Endothelial cell of umbilical vein (primary cell): ENCODE measurements around the gene CCDC47. TPM values are rescaled to one million over a fixed set of nuclear protein-coding genes. Genes with fewer than 3 reads are reported as not detected.
"Not testable (repeated sequence)": the region's sequence is repeated elsewhere in the genome, so short reads cannot be mapped to it uniquely, and the experiment has no call there.

ENCODE experiments used
- BruUV-seq: library from RNA; stranded (reverse); fragments of 400-500 nt; replicated peaks from 2 replicates; lab custom pipeline; 2021; lab: Mats Ljungman, UMichigan
- CTCF ChIA-PET: fragments of 300-600, 350-600 bp; sonication (Branson Sonifier 250); formaldehyde crosslinking; loops from one replicate; lab custom pipeline; 2021; ENCODE audit warnings: antibody characterized with exemption, inconsistent platforms; lab: Charles Lee
- POLR2A ChIA-PET: fragments of 300-600, 350-600 bp; sonication (Branson Sonifier 250); formaldehyde crosslinking; loops from one replicate; lab custom pipeline; 2021; ENCODE audit warnings: antibody characterized with exemption, inconsistent platforms; lab: Charles Lee
- DNase-seq: peaks from one replicate; pipeline ENCODE4 v3.0.0-alpha.2; 2011; ENCODE audit warnings: low read depth, low spot score
- FAIRE-seq: peaks from 2 replicates; lab custom pipeline; 2011; peaks lifted over from hg19 to GRCh38; lab: Jason Lieb, UNC
- H2AFZ ChIP-seq: 2 replicates; pipeline ENCODE4 v1.6.0; 2012; ENCODE audit warnings: low read depth, low read length, control low read depth, inconsistent platforms
- H3K27ac ChIP-seq: 2 replicates; pipeline ENCODE4 v1.5.1; 2011; ENCODE audit warnings: low read depth, mild to moderate bottlenecking, control low read depth, low read length, moderate library complexity; ENCODE audit not compliant: insufficient read depth
- H3K27me3 ChIP-seq, 2 experiments: 2 replicates each; pipeline versions ENCODE4 v1.6.0 to v1.6.1; 2011; ENCODE audit warnings: low read length in 2 of 2, mixed read lengths in 1 of 2; ENCODE audit not compliant: control insufficient read depth in 2 of 2, insufficient read depth in 2 of 2
- H3K36me3 ChIP-seq, 2 experiments: 2 replicates in 1 of 2; 3 replicates in 1 of 2; pipeline ENCODE4 v1.5.1; 2011; ENCODE audit warnings: low read length in 2 of 2, mild to moderate bottlenecking in 1 of 2, moderate library complexity in 1 of 2; ENCODE audit not compliant: control insufficient read depth in 2 of 2, insufficient read depth in 2 of 2; ENCODE audit errors: extremely low read depth in 1 of 2
- H3K4me1 ChIP-seq: 3 replicates; pipeline ENCODE4 v1.5.1; 2011; ENCODE audit warnings: mild to moderate bottlenecking, low read length; ENCODE audit not compliant: control insufficient read depth, insufficient read depth; ENCODE audit errors: extremely low read depth
- H3K4me2 ChIP-seq: 2 replicates; pipeline ENCODE4 v1.6.1; 2011; ENCODE audit warnings: low read length, control low read depth, mixed read lengths; ENCODE audit not compliant: insufficient read depth
- H3K4me3 ChIP-seq, 3 experiments: fragments of 200-600 bp in 1 of 3; sonication (generic), shearing (Covaris generic) in 1 of 3; replicated peaks in 1 of 3; 2 replicates each; pipeline ENCODE4 v1.5.1; 2011 to 2016; ENCODE audit warnings: control low read depth in 3 of 3, low read length in 3 of 3, mild to moderate bottlenecking in 2 of 3, inconsistent platforms in 1 of 3, low read depth in 1 of 3, moderate library complexity in 1 of 3; ENCODE audit not compliant: insufficient read depth in 1 of 3
- H3K79me2 ChIP-seq: 2 replicates; pipeline ENCODE4 v1.6.0; 2012; ENCODE audit warnings: low read length, inconsistent platforms; ENCODE audit not compliant: control insufficient read depth, insufficient read depth
- H3K9ac ChIP-seq: replicated peaks from 2 replicates; pipeline ENCODE3; 2011; ENCODE audit warnings: low read length, control low read depth; ENCODE audit not compliant: insufficient read depth; ENCODE audit errors: extremely low read depth
- H3K9me1 ChIP-seq: replicated peaks from 3 replicates; pipeline ENCODE4 v1.6.0; 2011; ENCODE audit warnings: mild to moderate bottlenecking, low read length; ENCODE audit not compliant: control insufficient read depth, insufficient read depth; ENCODE audit errors: extremely low read depth
- H3K9me3 ChIP-seq: replicated peaks from 2 replicates; pipeline ENCODE4 v1.5.1; 2012; ENCODE audit warnings: low read length, inconsistent platforms; ENCODE audit not compliant: control insufficient read depth, insufficient read depth
- H4K20me1 ChIP-seq: replicated peaks from 2 replicates; pipeline ENCODE3; 2011; ENCODE audit warnings: mild to moderate bottlenecking, low read length; ENCODE audit not compliant: control insufficient read depth, insufficient read depth; ENCODE audit errors: extremely low read depth
- EZH2 ChIP-seq: IDR thresholded peaks from 2 replicates; pipeline ENCODE4 v1.6.1; 2012; ENCODE audit warnings: borderline replicate concordance, low read depth, mild to moderate bottlenecking, moderate library complexity, low read length, inconsistent platforms; ENCODE audit not compliant: severe bottlenecking
- FOS ChIP-seq: IDR thresholded peaks from 2 replicates; pipeline ENCODE4 v1.6.1; 2011; ENCODE audit warnings: mild to moderate bottlenecking, low read length, moderate library complexity, borderline replicate concordance; ENCODE audit not compliant: insufficient read depth
- GATA2 ChIP-seq: IDR thresholded peaks from 2 replicates; pipeline ENCODE4 v1.7.0; 2011; ENCODE audit warnings: low read depth, mild to moderate bottlenecking, moderate library complexity, mixed read lengths, low read length; ENCODE audit not compliant: insufficient read length, insufficient read depth
- JUN ChIP-seq: IDR thresholded peaks from 2 replicates; pipeline ENCODE4 v1.6.1; 2011; ENCODE audit warnings: borderline replicate concordance, low read depth; ENCODE audit not compliant: insufficient read length, insufficient read depth
- MYC ChIP-seq: IDR thresholded peaks from one replicate; pipeline ENCODE4 v1.6.1; 2011; ENCODE audit warnings: mild to moderate bottlenecking, low read depth, low read length
- POLR2A ChIP-seq: IDR thresholded peaks from 2 replicates; pipeline ENCODE4 v1.6.1; 2012; ENCODE audit warnings: low read depth, mild to moderate bottlenecking, control low read depth, low read length
- POLR2AphosphoS5 ChIP-seq: IDR thresholded peaks from 2 replicates; pipeline ENCODE4 v1.6.1; 2012; ENCODE audit warnings: low read depth, mild to moderate bottlenecking, control low read depth, low read length, moderate library complexity; ENCODE audit not compliant: insufficient read depth
- dilution Hi-C: fragments of 300-500 bp; cut with MboI; formaldehyde crosslinking; loops from one replicate; pipeline ENCODE4 v1.15.0; 2019; ENCODE audit warnings: low sequenced_read_pairs; ENCODE audit not compliant: extremely low pct_ligation_motif_present
- intact Hi-C: fragments of 100-400 bp; cut with micrococcal nuclease; formaldehyde crosslinking; loops from one replicate; pipeline ENCODE4 v1.10.0; 2022
- polyA plus RNA-seq, 4 experiments: library from polyadenylated mRNA; depleted of rRNA in 3 of 4; stranded (reverse) in 3 of 4; unstranded in 1 of 4; fragments of >200 nt; gene quantifications; 2 replicates each; pipeline versions ENCODE4 v1.2.1 to v1.2.3, GENCODE V29; 2011 to 2012; ENCODE audit warnings: missing spikeins in 1 of 4
- total RNA-seq: library from RNA; stranded (reverse); gene quantifications from 2 replicates; pipeline ENCODE4 v1.2.3, GENCODE V29; 2021
- TF ChIP-seq, protein P1 (sequence below): IDR thresholded peaks from 2 replicates; pipeline ENCODE4 v1.6.1; 2011; ENCODE audit not compliant: insufficient read depth, insufficient read length
- TF ChIP-seq, protein P2 (sequence below), 2 donors: IDR thresholded peaks; 1 replicate in 1 of 2; 2 replicates in 1 of 2; pipeline ENCODE4 v1.5.1; 2011; ENCODE audit warnings: low read length in 2 of 2, mild to moderate bottlenecking in 2 of 2, moderate library complexity in 2 of 2, control low read depth in 1 of 2, inconsistent platforms in 1 of 2, low read depth in 1 of 2; ENCODE audit not compliant: insufficient read depth in 1 of 2; ENCODE audit errors: extremely low read depth in 1 of 2

The CCDC47 gene
- total and polyA plus RNA-seq, 2 donors (not counting 3 experiments of a cell fraction or from before 2014, with no cell fraction given) = 21.7 to 76.5 TPM

DNA sequence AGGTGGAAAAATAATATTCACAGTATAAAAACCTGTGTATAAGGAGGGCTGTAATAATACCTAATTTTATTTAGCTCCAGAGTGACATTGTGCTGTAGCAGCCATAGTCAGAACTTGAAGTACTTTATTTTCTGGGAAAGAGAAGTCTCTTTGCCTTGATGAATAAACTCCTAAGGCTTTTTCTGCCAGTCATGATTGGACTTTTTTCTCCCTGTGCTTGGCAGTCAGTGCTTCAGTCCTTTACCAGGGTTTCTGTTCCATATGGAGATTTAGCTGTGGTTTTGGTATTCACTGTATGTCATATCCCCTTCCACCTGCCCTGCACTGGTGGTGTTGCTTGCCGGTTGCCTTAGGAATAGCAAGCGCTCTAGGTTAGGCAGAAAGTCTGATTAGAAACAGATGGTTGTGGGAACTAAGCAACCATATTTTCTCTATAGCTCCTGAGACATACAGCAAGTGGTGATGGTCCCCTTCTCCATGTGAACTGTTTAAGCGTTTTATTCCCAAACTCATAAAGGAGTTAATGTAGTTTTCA is 25.2 kb upstream of the CCDC47 start:
- dilution Hi-C loops (no loop called here), intact Hi-C loops (no loop called here)
- no peak overlapping the region for H3K4me2 ChIP-seq
- H3K79me2 ChIP-seq = peaks cover 13% of the 10 kb centered on the region
- peaks cover 40 to 45% of the 10 kb centered on the region in 2 experiments for H3K36me3 ChIP-seq
- H3K4me3 ChIP-seq = no peak overlapping the region
- ChIA-PET POLR2A (no interaction called here), CTCF (interaction anchor here (0.9 to 1.2 kb wide), 2 partner anchors 22 to 23 kb away, joined by 3 to 4 read pairs; no protein-coding TSS in a partner anchor)
- FAIRE-seq (no peak), DNase-seq (no peak)
- H2AFZ ChIP-seq = no peak overlapping the region
- H3K9ac ChIP-seq = no peak overlapping the region
- peaks cover 3% of the 10 kb centered on the region for H4K20me1 ChIP-seq
- no TSS peak for BruUV-seq
- no peaks in the 10 kb centered on the region for H3K27me3 ChIP-seq
- H3K27ac ChIP-seq = no peak overlapping the region
- TF ChIP-seq, protein P1, sequence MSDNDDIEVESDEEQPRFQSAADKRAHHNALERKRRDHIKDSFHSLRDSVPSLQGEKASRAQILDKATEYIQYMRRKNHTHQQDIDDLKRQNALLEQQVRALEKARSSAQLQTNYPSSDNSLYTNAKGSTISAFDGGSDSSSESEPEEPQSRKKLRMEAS = no peak
- no peak for TF ChIP-seq MYC
- TF ChIP-seq POLR2A = no peak
- no peak for TF ChIP-seq EZH2
- TF ChIP-seq JUN = no peak
- TF ChIP-seq POLR2AphosphoS5 = no peak
- no peak for TF ChIP-seq FOS
- TF ChIP-seq GATA2 = no peak
- TF ChIP-seq, protein P2, sequence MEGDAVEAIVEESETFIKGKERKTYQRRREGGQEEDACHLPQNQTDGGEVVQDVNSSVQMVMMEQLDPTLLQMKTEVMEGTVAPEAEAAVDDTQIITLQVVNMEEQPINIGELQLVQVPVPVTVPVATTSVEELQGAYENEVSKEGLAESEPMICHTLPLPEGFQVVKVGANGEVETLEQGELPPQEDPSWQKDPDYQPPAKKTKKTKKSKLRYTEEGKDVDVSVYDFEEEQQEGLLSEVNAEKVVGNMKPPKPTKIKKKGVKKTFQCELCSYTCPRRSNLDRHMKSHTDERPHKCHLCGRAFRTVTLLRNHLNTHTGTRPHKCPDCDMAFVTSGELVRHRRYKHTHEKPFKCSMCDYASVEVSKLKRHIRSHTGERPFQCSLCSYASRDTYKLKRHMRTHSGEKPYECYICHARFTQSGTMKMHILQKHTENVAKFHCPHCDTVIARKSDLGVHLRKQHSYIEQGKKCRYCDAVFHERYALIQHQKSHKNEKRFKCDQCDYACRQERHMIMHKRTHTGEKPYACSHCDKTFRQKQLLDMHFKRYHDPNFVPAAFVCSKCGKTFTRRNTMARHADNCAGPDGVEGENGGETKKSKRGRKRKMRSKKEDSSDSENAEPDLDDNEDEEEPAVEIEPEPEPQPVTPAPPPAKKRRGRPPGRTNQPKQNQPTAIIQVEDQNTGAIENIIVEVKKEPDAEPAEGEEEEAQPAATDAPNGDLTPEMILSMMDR (IDR thresholded peaks at IDR 0.05; ENCODE audit: extremely low read depth in 1 of 2, insufficient read depth in 1 of 2, low read depth in 1 of 2, low read length in 2 of 2) = no peak
- no peaks in the 10 kb centered on the region for H3K4me1 ChIP-seq
- H3K9me1 ChIP-seq = no peaks in the 10 kb centered on the region
- no peaks in the 10 kb centered on the region for H3K9me3 ChIP-seq

DNA sequence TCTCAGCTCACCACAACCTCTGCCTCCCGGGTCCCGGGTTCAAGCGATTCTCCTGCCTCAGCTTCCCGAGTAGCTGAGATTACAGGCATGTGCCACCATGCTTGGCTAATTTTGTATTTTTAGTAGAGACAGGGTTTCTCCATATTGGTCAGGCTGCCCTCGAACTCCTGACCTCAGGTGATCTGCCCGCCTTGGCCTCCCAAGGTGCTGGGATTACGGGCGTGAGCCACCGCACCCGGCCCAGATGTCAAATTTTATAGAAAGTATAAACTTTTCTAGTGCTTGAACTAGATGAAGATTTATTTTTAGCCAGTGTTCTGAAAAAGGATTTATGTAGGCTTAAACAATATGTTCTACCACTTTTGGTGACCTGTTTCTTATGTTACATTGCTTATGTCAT is 23.0 kb upstream of the CCDC47 start:
- Histone ChIP-seq H3K79me2 (peaks cover 16% of the 10 kb centered on the region), H3K36me3 (peaks cover 38 to 47% of the 10 kb centered on the region in 2 experiments)
- H3K9me3 ChIP-seq, FAIRE-seq, H4K20me1 ChIP-seq, H3K4me1 ChIP-seq, H2AFZ ChIP-seq, dilution Hi-C loops, intact Hi-C loops, CTCF ChIA-PET, DNase-seq, H3K27ac ChIP-seq, H3K4me3 ChIP-seq, POLR2A ChIA-PET, BruUV-seq, H3K4me2 ChIP-seq, H3K27me3 ChIP-seq, H3K9ac ChIP-seq, H3K9me1 ChIP-seq: not testable (repeated sequence)
